ENCODE data around the gene YTHDC2. TPM values are rescaled to one million over a fixed set of nuclear protein-coding genes. Genes with fewer than 3 reads are reported as not detected.

YTHDC2 gene
- total RNA-seq, 1 experiment from 2014 or later, result 29.4 TPM

GRCh38 chr5:113531481-113532159 is 18.1 kb downstream of the YTHDC2 start:
- DNase-seq (ENCODE audit: low read depth in 1 of 2, low spot score in 2 of 2), result no peak
- H3K27ac ChIP-seq, result 0 out of 2 replicates have a peak overlapping the region, but pooled peaks have one; percentile 14
- no peak overlapping the region for H3K4me3 ChIP-seq
- H3K36me3 ChIP-seq, result peaks cover 51% of the 10 kb centered on the region
- peaks cover 18% of the 10 kb centered on the region for H3K4me1 ChIP-seq (replicated peaks)
- no peaks in the 10 kb centered on the region for H3K9me3 ChIP-seq (replicated peaks)
- no peaks in the 10 kb centered on the region for H3K27me3 ChIP-seq (replicated peaks)

- H3K4me1 ChIP-seq (replicated peaks), result no peaks in the 10 kb centered on the region
- no peaks in the 10 kb centered on the region for H3K9me3 ChIP-seq (replicated peaks)
- H3K4me3 ChIP-seq, result no peak overlapping the region
- peaks cover 66% of the 10 kb centered on the region for H3K36me3 ChIP-seq
- no peak for DNase-seq (ENCODE audit: low read depth in 1 of 2, low spot score in 2 of 2)
- no peak overlapping the region for H3K27ac ChIP-seq
- no peaks in the 10 kb centered on the region for H3K27me3 ChIP-seq (replicated peaks)
These were observed 24.8 kb downstream of the YTHDC2 start for GRCh38 chr5:113538313-113538712.

GRCh38 chr5:113546703-113547183 is 33.2 kb downstream of the YTHDC2 start:
- H3K27me3 ChIP-seq (replicated peaks), result no peaks in the 10 kb centered on the region
- peak in 1 of 2 experiments; percentile 61 for DNase-seq (ENCODE audit: low read depth in 1 of 2, low spot score in 2 of 2)
- no peak overlapping the region for H3K4me3 ChIP-seq
- H3K27ac ChIP-seq, result peak overlapping the region; percentile 19
- peaks cover 63% of the 10 kb centered on the region for H3K36me3 ChIP-seq
- H3K9me3 ChIP-seq (replicated peaks), result no peaks in the 10 kb centered on the region
- H3K4me1 ChIP-seq (replicated peaks), result peaks cover 13% of the 10 kb centered on the region

GRCh38 chr5:113548396-113548795 is 34.9 kb downstream of the YTHDC2 start:
- H3K27me3 ChIP-seq (replicated peaks), result no peaks in the 10 kb centered on the region
- no peaks in the 10 kb centered on the region for H3K9me3 ChIP-seq (replicated peaks)

GRCh38 chr5:113552137-113552536 is 38.6 kb downstream of the YTHDC2 start:
- H3K36me3 ChIP-seq, result peaks cover 77% of the 10 kb centered on the region
- H3K9me3 ChIP-seq (replicated peaks), result no peaks in the 10 kb centered on the region
- no peak overlapping the region for H3K4me3 ChIP-seq
- no peaks in the 10 kb centered on the region for H3K27me3 ChIP-seq (replicated peaks)
- no peak overlapping the region for H3K27ac ChIP-seq
- H3K4me1 ChIP-seq (replicated peaks), result peaks cover 4% of the 10 kb centered on the region
- no peak for DNase-seq (ENCODE audit: low read depth in 1 of 2, low spot score in 2 of 2)

More at GRCh38 chr5:113548396-113548795, 34.9 kb downstream of the YTHDC2 start:
- Histone ChIP-seq H3K36me3 (peaks cover 62% of the 10 kb centered on the region), H3K27ac (no peak overlapping the region), H3K4me1 (replicated peaks) (peaks cover 13% of the 10 kb centered on the region), H3K4me3 (no peak overlapping the region)
- no peak for DNase-seq (ENCODE audit: low read depth in 1 of 2, low spot score in 2 of 2)

- no peak overlapping the region for H3K27ac ChIP-seq
- H3K36me3 ChIP-seq, result peaks cover 74% of the 10 kb centered on the region
- no peak for DNase-seq (ENCODE audit: low read depth in 1 of 2, low spot score in 2 of 2)
- H3K27me3 ChIP-seq (replicated peaks), result no peaks in the 10 kb centered on the region
- H3K9me3 ChIP-seq (replicated peaks), result no peaks in the 10 kb centered on the region
- no peak overlapping the region for H3K4me3 ChIP-seq
- no peaks in the 10 kb centered on the region for H3K4me1 ChIP-seq (replicated peaks)
These were observed 39.1 kb downstream of the YTHDC2 start for GRCh38 chr5:113552620-113553019.

- H3K9me3 ChIP-seq (replicated peaks), result no peaks in the 10 kb centered on the region
- H3K4me1 ChIP-seq (replicated peaks), result no peaks in the 10 kb centered on the region
- no peaks in the 10 kb centered on the region for H3K27me3 ChIP-seq (replicated peaks)
- DNase-seq (ENCODE audit: low read depth in 1 of 2, low spot score in 2 of 2), result no peak
- no peak overlapping the region for H3K27ac ChIP-seq
- no peak overlapping the region for H3K4me3 ChIP-seq
- H3K36me3 ChIP-seq, result peaks cover 58% of the 10 kb centered on the region
These were observed 49.4 kb downstream of the YTHDC2 start for GRCh38 chr5:113562828-113563400.

GRCh38 chr5:113569396-113569795 is 55.9 kb downstream of the YTHDC2 start:
- Histone ChIP-seq H3K4me3 (no peak overlapping the region), H3K4me1 (replicated peaks) (0 out of 2 replicates have a peak, but pooled peaks cover 3% of the 10 kb centered on the region), H3K9me3 (replicated peaks) (no peaks in the 10 kb centered on the region), H3K27ac (no peak overlapping the region), H3K36me3 (peaks cover 70% of the 10 kb centered on the region), H3K27me3 (replicated peaks) (no peaks in the 10 kb centered on the region)
- DNase-seq (ENCODE audit: low read depth in 1 of 2, low spot score in 2 of 2), result no peak

GRCh38 chr5:113572716-113573115 is 59.2 kb downstream of the YTHDC2 start:
- Histone ChIP-seq H3K27me3 (replicated peaks) (no peaks in the 10 kb centered on the region), H3K4me3 (no peak overlapping the region), H3K9me3 (replicated peaks) (no peaks in the 10 kb centered on the region), H3K27ac (no peak overlapping the region), H3K4me1 (replicated peaks) (0 out of 2 replicates have a peak, but pooled peaks cover 5% of the 10 kb centered on the region), H3K36me3 (peaks cover 66% of the 10 kb centered on the region)
- no peak for DNase-seq (ENCODE audit: low read depth in 1 of 2, low spot score in 2 of 2)

GRCh38 chr5:113574417-113574816 is 60.9 kb downstream of the YTHDC2 start:
- Histone ChIP-seq H3K4me1 (replicated peaks) (0 out of 2 replicates have a peak, but pooled peaks cover 5% of the 10 kb centered on the region), H3K36me3 (peaks cover 58% of the 10 kb centered on the region), H3K9me3 (replicated peaks) (no peaks in the 10 kb centered on the region), H3K4me3 (no peak overlapping the region), H3K27ac (no peak overlapping the region), H3K27me3 (replicated peaks) (no peaks in the 10 kb centered on the region)
- DNase-seq (ENCODE audit: low read depth in 1 of 2, low spot score in 2 of 2), result peak; percentile 34 to 64

GRCh38 chr5:113575074-113575473 is 61.6 kb downstream of the YTHDC2 start:
- Histone ChIP-seq H3K27ac (no peak overlapping the region), H3K4me3 (no peak overlapping the region), H3K4me1 (replicated peaks) (0 out of 2 replicates have a peak, but pooled peaks cover 5% of the 10 kb centered on the region), H3K36me3 (peaks cover 59% of the 10 kb centered on the region), H3K27me3 (replicated peaks) (no peaks in the 10 kb centered on the region), H3K9me3 (replicated peaks) (no peaks in the 10 kb centered on the region)
- no peak for DNase-seq (ENCODE audit: low read depth in 1 of 2, low spot score in 2 of 2)

GRCh38 chr5:113578091-113578490 is 64.6 kb downstream of the YTHDC2 start:
- Histone ChIP-seq H3K27ac (no peak overlapping the region), H3K4me1 (replicated peaks) (0 out of 2 replicates have a peak, but pooled peaks cover 5% of the 10 kb centered on the region), H3K4me3 (no peak overlapping the region), H3K36me3 (peaks cover 47% of the 10 kb centered on the region), H3K9me3 (replicated peaks) (no peaks in the 10 kb centered on the region), H3K27me3 (replicated peaks) (no peaks in the 10 kb centered on the region)
- no peak for DNase-seq (ENCODE audit: low read depth in 1 of 2, low spot score in 2 of 2)

- H3K4me1 ChIP-seq (replicated peaks), result no peaks in the 10 kb centered on the region
- H3K4me3 ChIP-seq, result no peak overlapping the region
- H3K9me3 ChIP-seq (replicated peaks), result no peaks in the 10 kb centered on the region
- peaks cover 27% of the 10 kb centered on the region for H3K36me3 ChIP-seq
- H3K27ac ChIP-seq, result no peak overlapping the region
- no peak for DNase-seq (ENCODE audit: low read depth in 1 of 2, low spot score in 2 of 2)
- no peaks in the 10 kb centered on the region for H3K27me3 ChIP-seq (replicated peaks)
These were observed 67.9 kb downstream of the YTHDC2 start for GRCh38 chr5:113581388-113581787.

- Histone ChIP-seq H3K36me3 (peaks cover 3% of the 10 kb centered on the region; the same call in 1 of the 2 replicates), H3K4me3 (no peak overlapping the region), H3K4me1 (replicated peaks) (no peaks in the 10 kb centered on the region), H3K27ac (no peak overlapping the region), H3K9me3 (replicated peaks) (no peaks in the 10 kb centered on the region), H3K27me3 (replicated peaks) (no peaks in the 10 kb centered on the region)
- no peak for DNase-seq (ENCODE audit: low read depth in 1 of 2, low spot score in 2 of 2)
These were observed 84.7 kb downstream of the YTHDC2 start for GRCh38 chr5:113598150-113598549.
